GM19328 (cell line): ENCODE measurements around the gene FAM177B.
"Not testable (repeated sequence)": the region's sequence is repeated elsewhere in the genome, so short reads cannot be mapped to it uniquely, and the experiment has no call there.

ENCODE experiments used
- ATAC-seq: cut with Tn5 transposase; IDR thresholded peaks from one replicate; pipeline ENCODE4 v1.9.1; 2021; ENCODE audit warnings: mild to moderate bottlenecking, moderate library complexity; ENCODE audit not compliant: unreplicated experiment

FAM177B gene

DNA sequence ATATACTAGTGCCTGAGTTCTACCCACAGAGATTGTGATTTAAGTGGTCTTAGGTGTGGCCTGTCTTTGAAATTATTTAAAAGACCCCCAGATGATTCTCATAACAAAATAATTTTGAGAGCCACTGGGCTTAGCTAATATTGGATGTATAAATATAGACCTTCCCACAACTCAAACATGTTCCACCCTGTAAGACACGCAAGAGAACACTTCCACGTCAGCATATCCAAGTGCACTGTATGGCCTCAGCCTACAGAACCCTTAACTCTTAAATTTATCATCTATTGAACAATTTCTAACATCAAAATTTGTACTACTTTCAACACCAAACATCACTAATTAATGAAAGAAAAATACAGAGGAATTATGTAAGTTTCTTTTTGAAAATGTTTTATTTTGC, 2.5 kb downstream of the FAM177B start:
- ATAC-seq, result no peak

DNA sequence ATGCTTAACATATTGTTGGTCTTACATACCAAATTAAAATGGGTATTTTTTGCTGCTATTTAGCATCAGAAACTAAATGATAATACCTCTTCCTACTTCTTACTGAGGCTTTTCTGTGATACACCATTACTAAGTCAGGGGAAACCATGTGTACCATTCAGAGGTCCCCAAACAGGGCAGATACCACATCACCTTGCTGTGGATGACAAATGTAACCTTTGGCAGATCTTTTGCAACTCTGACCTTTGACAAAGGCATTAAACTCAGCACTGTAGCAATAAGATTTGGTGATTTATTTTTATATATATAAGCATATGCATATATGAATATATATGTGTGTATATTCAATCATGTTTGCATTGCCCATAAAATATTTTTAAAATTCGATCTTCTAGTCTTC, 2.9 kb downstream of the FAM177B start:
- ATAC-seq, result no peak

DNA sequence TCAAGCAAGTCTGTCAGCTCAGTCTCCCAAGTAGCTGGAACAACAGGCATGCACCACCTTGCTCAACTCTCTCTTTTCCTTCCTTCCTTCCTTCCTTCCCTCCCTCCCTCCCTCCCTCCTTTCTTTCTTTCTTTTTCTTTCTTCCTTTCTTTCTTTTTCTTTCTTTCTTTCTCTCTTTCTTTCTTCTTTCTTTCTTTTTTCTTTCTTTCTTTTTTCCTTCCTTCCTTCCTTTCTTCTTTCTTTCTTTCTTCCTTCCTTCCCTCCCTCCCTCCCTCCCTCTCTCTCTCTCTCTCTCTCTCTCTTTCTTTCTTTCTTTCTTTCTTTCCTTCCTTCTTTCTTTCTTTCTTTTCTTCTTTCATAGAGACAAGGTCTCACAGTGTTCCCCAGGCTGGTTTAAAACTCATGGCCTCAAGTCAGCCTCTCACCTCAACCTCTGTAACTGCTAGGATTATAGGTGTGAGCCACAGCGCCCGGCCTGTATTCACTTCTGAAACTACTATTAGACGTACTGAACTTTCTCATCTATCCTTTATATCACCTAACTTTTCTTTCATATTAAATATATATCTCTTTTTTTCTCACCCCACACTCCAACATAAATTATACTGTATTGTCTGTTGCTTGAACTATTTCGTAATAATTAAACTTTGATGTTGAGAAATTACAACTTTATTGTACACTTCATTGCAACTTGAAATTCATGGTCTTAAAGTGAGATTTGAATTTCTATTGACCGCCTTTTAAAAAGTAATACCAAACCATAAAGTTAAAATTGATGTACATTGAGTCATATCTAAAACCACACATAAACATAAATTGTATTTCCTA, 4.8 kb downstream of the FAM177B start:
- ATAC-seq, result not testable (repeated sequence)

DNA sequence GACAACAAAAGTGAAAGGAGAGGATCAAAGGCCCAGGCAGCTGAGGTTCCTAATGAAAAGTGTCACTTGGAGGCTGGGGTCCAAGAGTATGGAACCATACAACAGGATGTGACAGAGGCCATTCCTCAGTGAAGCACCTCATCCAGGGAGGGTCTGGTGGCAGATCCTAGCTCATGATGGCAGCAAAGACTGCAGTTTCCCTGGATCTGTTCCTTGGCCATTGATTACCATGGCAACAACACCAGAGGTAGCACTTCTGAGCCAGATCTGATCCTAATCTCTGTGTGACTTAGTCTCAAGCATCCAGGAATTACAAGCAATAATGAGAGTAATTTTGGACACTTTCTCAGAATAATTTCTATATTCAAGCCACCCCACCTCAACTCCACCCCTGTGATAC, 12.9 kb downstream of the FAM177B start:
- no peak for ATAC-seq

DNA sequence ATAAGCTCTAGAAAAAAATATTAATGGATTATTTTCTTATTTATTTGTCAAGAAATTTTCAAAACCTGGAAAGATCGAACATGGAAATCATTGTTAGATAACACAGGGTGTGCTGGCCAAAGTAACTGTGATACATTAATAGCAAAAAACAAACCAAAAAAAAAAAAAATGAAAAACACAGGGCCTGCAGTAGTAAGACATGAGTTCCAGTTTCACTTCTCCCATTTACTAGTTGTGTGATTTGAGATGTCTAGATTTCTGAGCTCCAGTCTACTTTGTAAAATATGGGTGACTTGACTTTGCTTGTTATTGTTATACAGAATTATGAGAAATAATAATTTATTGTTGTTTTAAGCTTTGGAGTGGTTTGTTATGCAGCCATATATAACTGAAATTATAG, 13.6 kb downstream of the FAM177B start:
- peak; percentile 85 for ATAC-seq

DNA sequence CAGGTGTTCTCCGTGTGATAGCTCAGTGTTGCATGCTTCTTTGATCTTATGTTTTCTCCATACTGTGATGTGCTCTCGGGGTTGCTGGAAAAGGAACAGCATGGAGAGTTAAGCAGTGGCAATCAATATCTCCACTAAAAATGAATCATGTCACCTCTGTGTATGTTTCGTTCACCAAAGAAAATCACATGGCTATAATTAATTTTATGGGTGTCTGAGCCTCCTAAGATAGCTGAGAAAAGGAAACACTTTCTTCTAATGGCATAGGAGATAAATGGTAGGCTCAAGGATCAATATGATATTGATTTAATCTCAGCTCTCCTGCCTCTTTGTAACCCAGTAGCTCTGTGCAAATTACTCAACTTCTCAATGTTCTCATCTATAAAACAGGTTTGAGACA, 14.3 kb downstream of the FAM177B start:
- ATAC-seq, result no peak

DNA sequence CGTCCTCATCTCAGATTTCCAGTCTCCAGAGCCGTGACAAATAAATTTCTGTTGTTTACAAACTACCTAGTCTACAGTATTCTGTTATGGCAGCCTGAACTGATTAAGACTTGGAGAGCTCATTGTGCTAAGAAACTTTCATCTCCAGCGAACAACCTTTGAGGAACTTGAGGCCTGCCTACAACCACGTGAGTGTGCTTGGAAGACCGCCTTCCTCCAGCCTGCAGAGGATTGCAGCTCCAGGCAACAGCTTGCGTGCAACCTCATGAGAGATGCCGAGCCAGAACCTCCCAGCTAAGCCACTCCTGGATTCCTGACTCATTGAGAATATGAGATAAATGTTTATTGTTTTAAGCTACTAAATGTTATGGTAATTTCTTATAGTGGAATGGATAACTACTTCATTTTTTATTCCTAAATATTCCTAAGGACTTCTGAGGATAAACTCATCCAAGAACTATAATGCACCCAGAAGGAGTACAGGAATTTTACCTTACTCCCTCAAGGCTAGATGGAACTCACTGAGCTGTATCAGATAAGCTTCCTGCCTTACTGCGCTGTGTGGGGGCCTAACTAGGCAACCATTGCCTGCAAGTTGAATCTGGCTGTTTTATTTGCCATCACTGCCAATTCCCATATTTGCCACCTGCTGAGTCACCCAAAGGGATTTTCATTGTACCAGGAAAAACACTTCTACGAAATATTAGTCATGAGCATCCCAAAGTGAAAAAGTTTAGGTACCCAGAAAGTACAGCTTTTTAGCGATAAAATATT, 17.6 kb downstream of the FAM177B start:
- ATAC-seq, result no peak

DNA sequence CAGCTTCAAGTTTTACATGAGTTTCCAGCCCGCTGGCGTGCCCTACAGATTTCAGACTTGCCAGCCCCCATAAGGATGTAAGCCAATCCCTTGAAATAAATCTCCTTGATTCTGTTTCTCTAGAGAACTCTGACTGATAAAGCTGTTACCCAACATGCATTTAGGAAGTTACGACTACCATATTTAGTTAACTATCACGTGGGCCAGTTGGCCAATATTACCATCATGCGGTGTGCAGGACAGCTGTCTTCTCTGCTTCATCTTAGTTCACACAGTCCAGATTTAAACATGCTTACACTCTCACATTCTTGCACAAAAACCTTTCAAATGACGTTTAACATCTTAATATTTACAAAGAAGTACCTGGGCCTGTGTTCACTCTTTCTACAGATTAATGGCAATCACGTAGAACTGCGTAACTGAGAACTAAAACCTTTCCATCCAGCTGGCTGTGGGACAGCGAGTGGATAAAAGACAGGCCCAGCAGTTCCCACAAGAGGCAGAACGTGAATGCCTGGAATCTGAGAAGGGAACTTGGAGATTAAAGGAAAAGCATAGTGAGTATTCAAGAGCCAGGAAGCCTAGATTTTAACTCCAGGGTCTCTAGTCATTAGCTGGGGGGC, 20.8 kb downstream of the FAM177B start:
- no peak for ATAC-seq

DNA sequence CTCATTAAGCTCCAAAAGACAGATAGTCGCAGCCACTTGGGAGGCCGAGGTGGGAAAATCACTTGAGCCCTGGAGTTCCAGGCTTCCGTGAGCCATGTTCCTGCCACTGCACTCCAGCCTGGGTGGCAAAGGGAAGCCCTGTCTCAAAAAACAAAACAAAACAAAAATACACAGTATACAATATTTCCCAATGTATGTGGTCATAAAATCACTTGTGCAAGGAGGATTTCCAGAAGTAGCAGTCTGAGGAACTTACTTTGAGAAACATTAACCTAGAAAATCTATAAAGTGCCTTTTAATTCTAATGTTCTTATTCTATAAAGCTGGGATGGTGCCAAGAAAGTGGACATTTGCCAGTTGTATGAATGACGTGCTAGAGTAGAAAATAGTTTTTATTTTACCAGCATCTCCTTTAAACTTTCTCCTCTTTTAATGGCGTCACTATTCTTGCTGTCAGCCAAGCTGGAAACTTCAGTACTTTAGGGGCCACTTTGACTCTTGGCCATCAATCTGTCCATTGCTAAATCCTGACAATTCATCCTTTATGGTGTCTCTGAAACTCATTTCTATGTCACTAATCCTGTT, 22.5 kb downstream of the FAM177B start:
- no peak for ATAC-seq

DNA sequence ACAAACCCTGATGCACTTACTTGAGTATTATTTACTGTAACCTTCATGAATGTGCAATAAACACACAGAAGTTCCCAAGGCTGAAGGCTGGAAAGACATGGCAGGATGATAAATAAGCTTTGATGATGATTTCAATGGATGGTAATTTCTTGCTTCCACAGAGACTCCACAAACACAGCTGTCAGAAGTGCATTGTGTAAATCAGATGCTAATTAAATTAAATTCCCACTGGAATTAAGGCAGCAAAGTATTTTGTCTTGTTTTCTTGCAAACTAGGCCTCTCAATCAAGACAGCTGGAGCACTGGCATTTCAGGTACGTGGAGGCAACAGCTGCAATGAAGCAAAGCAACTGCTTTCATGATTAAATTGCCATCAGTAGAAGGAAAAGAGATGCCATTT, 24.1 kb downstream of the FAM177B start:
- no peak for ATAC-seq

DNA sequence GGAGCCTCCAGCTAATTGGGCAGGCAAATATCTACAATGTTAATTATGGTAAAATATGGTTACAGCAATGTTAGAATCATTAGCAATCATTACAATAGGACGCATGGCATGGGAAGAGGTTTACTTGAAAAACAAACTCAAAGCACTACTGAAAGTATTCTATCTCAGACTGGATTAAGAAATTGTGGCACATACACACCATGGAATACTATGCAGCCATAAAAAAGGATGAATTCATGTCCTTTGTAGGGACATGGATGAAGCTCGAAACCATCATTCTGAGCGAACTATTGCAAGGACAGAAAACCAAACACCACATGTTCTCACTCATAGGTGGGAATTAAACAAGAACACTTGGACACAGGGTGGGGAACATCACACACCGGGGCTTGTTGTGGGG, 25.2 kb downstream of the FAM177B start:
- ATAC-seq, result not testable (repeated sequence)

DNA sequence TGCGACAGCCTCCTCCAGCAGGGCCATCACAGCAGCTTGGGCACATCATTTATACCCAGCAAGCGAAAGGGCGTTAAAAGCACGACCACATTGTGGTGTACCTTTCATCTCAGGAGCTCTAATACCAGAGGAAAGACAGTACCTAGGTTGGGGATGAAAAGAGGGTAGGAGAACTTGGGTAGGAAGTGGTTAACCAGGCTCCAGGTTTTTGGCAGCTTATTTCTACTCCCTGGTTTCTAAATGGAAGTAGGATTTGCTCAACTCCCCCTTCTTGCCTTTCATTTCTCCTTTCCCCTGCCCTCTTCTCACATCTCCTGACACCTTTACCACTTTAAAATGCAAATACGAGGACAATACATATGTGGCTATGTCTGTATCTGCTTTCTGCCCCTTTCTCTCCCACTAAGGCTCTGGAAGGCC, 30.2 kb downstream of the FAM177B start:
- ATAC-seq, result no peak

DNA sequence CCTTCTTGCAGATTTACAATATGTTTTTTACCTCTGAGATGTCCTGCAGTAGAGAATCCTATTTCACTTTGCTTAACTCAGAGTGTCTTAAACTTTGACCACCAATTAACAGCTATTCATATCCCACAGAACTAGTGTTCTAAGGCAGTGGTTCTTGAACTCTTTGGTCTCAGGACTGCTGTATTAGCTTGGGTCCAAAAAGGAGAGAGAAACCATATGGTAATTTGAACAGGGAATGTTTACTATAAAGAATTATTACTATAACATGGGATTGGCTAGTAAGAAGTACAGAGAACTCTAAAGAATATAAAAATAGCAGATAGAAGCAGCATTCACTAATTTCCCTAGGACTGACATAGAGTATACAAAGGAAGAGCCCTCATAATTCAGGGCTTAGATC, 31.6 kb downstream of the FAM177B start:
- ATAC-seq, result no peak

DNA sequence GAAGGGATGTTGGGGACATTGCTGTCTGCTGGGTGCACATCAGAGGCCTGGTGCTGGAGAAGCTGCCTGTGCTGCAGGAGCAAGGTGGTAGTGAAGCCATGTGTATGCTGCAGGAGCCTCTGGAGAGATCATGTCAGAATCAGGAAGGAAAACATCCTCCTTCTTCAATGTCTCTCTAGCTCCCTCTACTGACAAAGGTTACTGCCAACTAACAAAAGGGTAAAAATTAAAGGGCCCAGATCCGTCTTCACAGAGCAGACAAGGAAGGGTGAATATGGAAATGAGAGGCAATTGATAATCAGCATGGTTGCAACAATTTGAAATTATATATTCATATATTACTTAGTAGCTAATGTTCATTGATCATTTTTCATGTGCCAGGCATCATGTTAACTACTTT, 32.2 kb downstream of the FAM177B start:
- ATAC-seq, result no peak

DNA sequence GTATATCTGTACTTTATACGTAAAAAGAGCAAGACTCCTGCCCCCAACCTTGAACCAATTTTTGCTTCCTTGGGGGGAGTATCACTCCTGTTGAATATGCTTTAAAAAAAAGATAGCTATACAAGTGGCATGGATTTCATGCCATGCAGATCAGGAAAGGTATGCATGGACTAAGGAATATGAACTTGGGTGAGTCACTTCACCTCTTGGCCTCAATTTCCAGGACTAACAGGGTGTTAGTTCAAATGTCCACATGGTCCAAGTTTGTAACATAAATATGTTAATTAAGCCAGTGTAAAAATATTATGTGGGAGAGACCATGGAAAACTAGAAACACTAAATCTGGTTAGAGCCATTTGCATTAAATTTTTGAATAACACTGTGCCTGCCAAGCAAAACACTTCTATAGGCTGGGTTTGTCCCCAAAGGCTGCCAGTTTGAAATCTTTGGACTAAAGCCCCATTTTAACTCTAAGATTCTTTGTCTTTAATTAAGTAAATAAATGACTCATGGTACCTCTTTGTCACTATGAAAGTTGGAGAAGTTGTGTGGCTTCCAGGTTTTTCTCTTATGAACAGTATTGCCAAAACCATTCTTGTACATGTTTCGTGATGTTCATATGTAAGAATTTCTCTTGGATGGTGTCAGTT, 33.1 kb downstream of the FAM177B start:
- ATAC-seq, result no peak

DNA sequence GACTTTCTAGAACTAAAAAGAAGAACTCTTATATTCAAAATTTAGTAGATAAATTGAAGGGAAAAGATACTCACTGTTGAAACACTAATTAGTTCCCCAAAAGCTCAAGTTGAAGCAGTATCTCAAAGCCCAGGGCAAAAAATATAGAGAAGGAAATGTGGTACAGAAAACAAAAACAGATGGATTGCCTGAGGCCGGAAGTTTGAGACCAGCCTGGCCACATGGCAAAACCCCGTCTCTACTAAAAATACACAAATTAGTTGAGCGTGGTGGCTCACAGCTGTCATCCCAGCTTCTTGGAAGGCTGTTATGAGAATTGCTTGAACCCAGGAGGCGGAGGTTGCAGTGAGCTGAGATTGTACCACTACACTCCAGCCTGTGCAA, 36.0 kb downstream of the FAM177B start:
- peak; percentile 86 for ATAC-seq

DNA sequence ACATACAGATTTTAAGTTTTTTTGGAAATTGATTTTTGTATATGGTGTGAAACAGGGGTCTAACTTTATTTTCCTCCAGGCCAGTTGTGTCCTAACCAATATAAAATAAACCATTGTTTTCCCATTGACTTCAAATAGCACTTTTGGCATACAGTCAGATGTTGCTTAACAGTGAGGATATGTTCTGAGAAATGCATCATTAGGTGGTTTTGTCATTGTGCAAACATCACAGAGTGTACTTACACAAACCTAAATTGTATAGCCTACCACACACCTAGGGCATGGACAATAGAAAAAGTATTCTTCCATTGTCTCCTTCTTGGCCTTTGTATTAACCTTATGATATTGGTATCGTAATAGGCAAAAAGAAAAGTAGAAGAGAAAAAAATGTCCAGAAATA, 40.5 kb downstream of the FAM177B start:
- no peak for ATAC-seq

DNA sequence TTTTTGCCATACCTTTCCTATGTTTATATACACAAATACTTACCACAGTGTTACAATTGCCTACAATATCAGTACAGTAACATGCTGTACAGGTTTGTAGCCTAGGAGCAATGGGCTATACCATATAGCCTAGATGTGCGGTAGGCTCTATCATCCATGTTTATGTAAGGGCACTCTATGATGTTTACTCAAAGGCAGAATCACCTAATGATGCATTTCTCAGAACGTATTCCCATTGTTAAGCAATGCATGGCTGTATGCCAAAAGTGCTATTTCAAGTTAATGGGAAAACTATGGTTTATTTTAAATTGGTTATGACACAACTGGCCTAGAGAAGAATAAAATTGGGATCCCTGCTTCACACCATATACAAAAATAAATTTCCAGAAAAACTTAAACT, 41.0 kb downstream of the FAM177B start:
- no peak for ATAC-seq

DNA sequence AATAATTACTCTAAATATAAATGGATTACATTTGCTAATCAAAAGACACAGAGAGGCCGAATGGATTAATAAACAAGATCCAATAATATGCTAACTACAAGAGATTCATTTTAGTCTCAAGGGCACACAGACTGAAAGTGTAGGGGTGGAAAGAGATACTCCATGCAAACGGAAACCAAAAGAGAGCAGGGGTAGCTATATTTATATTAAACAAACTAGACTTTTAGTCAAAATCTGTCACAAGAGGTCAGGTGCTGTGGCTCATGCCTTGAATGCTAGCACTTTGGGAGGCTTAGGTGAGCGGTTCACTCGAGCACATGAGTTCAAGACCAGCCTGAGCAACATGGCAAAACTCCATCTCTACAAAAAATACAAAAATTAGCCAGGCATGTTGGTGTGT, 44.2 kb downstream of the FAM177B start:
- no peak for ATAC-seq

DNA sequence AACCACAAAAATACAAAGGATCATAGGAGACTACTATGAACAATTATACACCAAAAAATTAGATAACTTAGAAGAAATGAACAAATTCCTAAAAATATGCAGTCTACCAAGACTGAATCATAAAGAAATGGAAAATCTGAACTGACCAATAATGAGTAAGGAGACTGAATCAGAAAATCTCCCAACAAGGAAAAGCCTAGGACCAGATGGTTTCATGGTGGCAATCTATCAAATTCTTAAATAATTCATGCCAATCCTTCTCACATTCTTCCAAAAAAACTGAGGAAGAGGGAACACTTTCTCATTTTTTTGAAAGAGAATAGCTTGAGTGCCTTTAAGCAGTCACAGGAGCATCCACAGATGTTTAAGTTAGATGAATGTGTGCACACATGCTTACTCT, 46.0 kb downstream of the FAM177B start:
- ATAC-seq, result no peak

DNA sequence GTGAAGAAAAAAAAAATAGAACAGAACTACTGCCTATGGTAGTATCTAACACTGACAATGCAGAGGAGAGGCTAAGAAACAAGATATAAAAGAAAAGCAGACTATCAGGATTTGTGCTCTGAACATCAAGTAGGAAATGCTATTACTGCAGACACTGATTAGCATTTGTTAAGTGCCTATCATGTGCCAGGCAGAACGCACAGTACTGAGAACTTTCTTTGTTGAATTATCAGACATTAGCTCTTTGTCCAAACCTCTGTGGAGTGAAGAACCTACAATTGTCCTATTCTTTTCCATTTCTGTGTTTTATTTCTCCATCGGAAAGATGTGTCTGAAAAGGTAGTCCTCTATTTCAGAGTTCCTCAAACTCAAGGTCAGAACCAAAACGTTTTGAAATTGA, 47.4 kb downstream of the FAM177B start:
- no peak for ATAC-seq
